Right renal cortex interstitium (tissue), 3 donors: ENCODE measurements around the gene IL37. TPM values are rescaled to one million over a fixed set of nuclear protein-coding genes. Genes with fewer than 3 reads are reported as not detected.
"Not testable (repeated sequence)": the region's sequence is repeated elsewhere in the genome, so short reads cannot be mapped to it uniquely, and the experiment has no call there.

ENCODE experiments used
- DNase-seq, 3 donors: peaks; one replicate each; pipeline ENCODE4 v3.0.0-alpha.2; 2013; ENCODE audit warnings: low read depth in 3 of 3, low spot score in 2 of 3
- polyA plus RNA-seq, 3 donors: library from polyadenylated mRNA; unstranded; fragments of 120-200 nt; gene quantifications; one replicate each; pipeline ENCODE4 v1.2.1, GENCODE V29; 2013; ENCODE audit not compliant: insufficient read length in 3 of 3

IL37 gene
- polyA plus RNA-seq, 3 donors, result not detected

GRCh38 chr2:112919086-112919485 is 8.1 kb downstream of the IL37 start:
- no peak for DNase-seq

- no peak for DNase-seq
These were observed 10.1 kb downstream of the IL37 start for GRCh38 chr2:112920923-112921532.

- no peak for DNase-seq
These were observed 11.0 kb downstream of the IL37 start for GRCh38 chr2:112921982-112922381.

DNA sequence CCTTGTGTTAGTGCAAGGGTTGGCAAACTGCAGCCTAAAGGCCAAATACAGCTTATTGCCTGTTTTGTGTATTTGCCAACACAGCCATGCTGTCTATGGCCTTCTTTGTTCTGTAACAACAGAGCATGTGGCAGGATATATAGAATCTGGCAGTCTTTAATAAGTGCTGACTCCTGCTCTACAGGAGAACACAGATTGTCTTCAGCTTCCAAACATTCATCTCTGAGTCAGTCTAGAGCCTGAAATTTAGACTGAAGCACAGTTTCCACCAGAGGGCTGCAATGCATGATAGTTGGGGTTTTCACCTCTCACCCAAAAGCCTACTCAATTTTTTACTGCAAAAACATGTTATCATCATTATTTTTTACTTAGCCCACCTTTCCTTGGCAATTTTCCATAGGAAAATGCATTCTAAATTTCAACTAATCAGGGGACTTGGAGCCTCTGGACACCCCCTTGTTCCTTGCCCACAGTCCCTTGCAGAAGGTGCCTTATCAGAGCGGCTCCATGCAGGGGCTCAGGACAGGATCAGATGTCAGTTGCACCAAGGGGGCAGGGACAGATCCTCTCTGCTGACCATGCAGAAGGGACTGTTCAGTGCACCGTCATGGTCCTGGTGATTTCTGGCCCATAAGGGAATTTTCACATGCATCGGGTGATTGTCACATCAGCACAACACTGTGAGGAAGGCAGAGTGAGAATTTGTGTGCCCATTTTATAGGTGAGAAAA is 12.4 kb downstream of the IL37 start:
- no peak for DNase-seq

GRCh38 chr2:112923967-112924338 is 13.0 kb downstream of the IL37 start:
- no peak for DNase-seq

DNA sequence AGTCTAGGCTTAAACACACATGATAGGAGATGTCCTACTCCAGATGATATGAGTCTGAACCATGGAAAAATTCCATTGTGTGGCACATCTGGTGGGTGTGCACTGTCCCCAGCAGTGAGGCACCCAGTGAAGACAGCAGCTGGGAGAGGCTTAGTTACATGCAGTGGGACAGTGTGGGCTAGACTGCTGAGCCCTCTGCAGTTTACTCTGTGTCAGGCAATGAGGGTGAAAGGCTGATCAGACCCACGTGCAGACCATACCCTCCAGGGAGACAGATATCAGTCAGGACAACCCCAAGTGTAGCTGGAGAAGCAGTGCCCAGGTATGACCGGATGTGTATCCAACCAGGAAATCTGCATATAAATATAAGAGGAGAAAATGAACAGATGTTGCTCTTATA is 13.4 kb downstream of the IL37 start:
- no peak for DNase-seq

GRCh38 chr2:112924821-112925220 is 13.9 kb downstream of the IL37 start:
- DNase-seq, result no peak

DNA sequence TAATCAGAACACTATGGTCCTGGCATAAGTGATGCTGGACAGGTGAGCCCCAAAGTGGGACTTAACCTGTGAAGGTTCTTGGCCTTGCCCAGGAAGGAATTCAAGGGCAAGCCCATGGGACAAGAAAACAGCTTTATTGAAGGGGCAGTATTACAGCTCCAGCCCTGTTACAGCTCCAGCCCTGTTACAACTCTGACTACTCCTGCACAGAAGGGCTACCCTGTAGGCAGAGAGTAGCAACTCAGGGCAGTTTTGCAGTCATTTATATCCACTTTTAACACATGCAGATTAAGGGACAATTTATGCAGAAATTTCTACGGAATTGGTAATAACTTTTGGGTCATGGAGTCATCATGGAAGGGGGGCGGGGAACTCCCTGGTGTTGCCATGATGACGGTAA is 15.7 kb downstream of the IL37 start:
- DNase-seq, result no peak

- DNase-seq, result no peak
These were observed 16.8 kb downstream of the IL37 start for GRCh38 chr2:112927745-112928144.

- no peak for DNase-seq
These were observed 22.3 kb downstream of the IL37 start for GRCh38 chr2:112933261-112933660.

- not testable (repeated sequence) for DNase-seq
These were observed 23.2 kb downstream of the IL37 start for GRCh38 chr2:112934117-112934516.

GRCh38 chr2:112936927-112937232 is 25.9 kb downstream of the IL37 start:
- no peak for DNase-seq

- no peak for DNase-seq
These were observed 27.9 kb downstream of the IL37 start for GRCh38 chr2:112938904-112939303.

DNA sequence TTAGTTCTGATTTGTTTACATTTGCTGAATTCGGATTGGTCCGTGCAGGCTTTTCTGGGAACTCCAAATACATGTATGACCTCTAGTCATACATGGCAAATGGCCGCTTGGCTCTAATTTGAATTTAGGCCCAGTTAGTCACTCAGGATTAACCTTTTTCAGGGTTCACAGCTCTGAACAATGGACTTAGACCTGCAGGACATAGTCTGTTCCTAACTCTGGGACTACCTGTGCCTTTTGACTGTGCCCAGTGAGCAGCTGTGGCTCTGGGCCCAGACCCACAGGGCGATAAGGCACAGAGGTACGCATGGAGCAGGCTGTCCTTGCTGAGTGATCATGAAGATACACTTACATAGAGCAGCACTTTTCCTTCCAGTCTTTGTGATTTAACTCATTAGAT is 28.5 kb downstream of the IL37 start:
- no peak for DNase-seq

DNA sequence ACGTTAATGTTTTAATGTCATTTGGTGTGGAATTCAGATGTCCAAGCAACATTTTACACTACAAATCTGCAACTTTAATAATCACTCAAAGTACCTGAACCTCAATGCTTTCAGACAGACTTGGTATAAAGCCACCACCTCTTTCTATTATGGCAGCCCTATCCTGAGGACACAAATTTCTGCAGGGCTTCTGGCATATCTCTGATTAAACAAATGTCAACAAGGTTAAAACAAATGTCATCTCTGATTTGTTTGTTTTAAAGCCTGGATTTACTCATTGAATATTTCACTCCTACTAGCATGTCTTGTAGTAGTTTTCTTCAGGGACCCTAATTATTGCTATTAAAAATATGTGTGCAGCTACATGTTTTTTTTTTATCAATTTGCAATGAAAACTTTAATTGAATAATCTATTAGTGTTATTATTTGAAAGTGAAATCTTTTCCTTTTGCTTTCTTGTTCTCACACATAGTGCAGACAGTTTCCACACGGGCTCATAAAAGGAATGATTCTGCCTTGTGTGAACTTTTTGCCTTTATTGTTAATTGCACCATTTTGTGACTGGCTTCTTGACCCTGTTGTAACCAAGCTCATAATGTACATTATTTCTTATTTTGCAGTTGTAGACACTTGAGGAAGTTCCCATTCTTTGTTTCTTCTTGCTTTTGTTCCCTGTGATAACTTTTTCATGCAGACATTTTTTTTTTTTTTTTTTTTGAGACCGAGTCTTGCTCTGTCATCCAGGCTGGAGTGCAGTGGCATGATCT is 30.1 kb downstream of the IL37 start:
- DNase-seq, result no peak

DNA sequence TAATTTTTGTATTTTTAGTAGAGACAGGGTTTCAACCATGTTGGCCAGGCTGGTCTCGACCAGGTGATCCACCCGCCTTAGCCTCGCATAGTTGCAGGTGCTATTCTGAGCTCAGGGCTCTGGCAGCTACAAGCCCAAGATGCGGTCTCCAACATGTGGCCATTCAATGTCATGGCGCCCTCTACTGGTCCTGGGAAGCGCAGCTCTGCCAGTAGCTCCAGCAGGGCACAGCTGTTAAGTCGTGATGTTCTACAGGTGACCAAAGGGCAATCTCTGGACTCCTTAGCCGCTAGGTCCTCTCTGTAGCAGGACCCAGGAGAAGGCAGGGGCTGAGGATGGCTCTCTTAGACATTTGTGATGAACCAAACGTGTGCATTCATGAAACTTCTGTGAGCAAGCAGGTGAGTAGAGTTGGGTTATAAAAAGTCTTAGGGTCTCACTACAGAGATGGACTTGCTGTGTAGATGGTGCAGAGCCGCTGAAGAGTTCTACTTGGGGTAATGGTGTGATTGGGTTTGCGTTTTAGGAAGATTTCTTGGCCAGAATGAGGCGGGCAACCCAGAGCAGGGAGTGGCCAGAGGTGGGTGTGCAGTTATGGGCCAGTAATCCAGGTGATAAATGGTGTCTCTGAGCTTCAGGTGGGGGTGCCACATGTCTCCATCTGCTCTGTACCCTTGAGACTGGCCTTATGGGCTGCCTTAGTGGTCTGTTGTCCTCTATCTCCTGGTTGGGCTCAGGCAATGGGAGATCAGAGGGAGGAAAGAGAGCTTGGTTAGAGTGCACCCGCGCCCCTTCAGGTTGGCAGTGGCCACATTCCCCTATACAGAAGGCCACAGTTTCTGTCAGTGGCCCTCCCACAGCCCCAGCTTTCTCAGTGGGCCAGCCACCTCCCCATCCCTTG is 31.0 kb downstream of the IL37 start:
- DNase-seq, result peak; percentile 43 to 59 (median 56)

- DNase-seq, result no peak
These were observed 31.7 kb downstream of the IL37 start for GRCh38 chr2:112942654-112943002.

DNA sequence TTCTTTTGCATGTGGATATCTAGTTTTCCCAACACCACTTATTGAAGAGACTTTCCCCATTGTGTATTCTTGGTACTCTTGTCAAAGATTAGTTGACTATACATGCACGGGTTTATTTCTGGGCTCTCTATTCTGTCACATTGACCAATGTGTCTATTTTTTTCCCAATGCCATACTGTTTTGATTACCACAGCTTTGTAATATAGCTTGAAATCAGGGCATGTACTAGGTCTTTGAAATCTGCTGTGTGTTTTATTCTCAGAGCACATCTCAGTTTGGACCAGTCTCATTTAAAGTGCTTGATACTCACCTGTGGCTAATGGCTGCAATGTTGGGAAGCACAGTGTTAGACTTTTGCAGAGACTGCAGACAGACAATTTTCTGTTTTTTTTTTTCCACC is 34.0 kb downstream of the IL37 start:
- DNase-seq, result no peak

DNA sequence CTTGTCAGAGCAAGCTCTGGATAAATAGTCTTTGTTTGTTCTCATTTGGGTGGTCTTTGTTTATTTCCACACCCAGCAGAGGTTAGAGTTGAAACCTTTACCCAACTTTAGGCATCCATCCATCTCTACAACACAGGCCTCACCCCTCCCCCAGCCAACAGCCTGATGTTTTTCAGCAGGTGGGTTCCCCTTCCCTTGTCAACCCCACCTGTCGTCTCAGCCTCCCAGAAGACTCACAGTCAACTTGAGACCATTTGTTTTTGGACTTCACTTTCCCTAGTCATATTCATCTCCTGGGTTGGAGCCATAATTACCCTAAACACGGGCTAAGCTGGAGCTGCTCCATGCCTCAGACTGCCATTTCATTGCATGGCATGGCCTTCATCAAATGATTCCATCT is 35.1 kb downstream of the IL37 start:
- no peak for DNase-seq

- no peak for DNase-seq
These were observed 36.4 kb downstream of the IL37 start for GRCh38 chr2:112947374-112947773.

DNA sequence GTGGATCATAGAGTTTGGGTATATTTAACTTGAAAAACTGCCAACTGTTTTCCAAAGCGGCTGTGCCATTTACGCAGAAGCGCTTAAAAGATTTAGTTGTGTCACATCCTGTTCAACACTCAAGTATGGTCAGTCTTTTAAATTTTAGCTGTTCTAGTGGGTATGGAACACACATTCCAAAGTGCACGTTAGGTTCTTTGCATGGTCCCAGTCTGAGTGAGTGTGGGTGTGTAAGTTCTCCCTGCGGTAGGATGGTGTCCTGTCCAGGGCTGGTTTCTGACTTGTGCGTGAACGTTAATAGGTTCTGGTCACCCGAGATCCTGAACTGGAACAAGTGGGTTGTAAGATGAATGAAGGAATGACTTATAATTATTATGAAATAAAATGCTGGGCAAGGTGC is 38.5 kb downstream of the IL37 start:
- DNase-seq, result no peak
